ENCODE data around the gene TOM1L2. TPM values are rescaled to one million over a fixed set of nuclear protein-coding genes. Genes with fewer than 3 reads are reported as not detected.

The TOM1L2 gene
- total RNA-seq, 1 experiment from 2014 or later: 12.8 TPM

DNA sequence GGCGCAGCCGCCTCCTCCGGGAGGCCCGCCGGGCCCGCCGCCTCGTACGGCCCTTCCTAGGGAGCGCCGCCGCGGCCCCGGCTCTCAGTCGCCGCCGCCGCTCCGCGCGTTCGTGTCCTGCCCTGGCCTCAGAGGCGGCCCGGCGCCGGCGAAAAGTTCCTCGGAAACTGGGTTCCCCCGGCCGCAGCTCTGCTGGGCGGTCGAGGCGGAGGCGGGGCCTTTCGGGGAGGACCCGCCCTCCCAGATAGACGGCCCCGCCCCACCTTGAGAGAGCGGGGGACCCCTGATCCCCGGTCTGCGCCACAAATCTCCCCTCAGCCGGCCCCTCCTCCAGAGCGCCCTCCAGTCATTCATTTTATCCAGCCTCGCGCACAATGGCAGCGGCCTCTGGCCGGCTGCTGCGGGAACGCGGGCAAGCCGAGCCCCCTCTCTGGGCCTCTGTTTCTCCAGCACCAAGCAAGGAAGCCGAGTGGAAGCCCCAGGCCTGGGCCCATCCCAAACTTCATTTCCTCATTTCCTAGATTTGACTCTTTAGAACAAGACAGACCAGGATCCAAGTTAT is 135.3 kb downstream of the TOM1L2 start, which contains the start of gene SREBF1:
Gene SREBF1, minus strand, starts transcription at position 169 of the 562 bp plus-strand sequence. CDS start 169 bp downstream, outside the sequence.
- DNase-seq: peak; percentile 48
- H3K36me3 ChIP-seq: peaks cover 20% of the 10 kb centered on the region
- H3K4me3 ChIP-seq: peak within 1 kb of the TSS; percentile 86
- H3K9me3 ChIP-seq: no peaks in the 10 kb centered on the region
- no peaks in the 10 kb centered on the region for H3K27me3 ChIP-seq

- no peaks in the 10 kb centered on the region for H3K27me3 ChIP-seq
- H3K36me3 ChIP-seq: peaks cover 20% of the 10 kb centered on the region
- H3K9me3 ChIP-seq: no peaks in the 10 kb centered on the region
- peak overlapping the region; percentile 86 for H3K4me3 ChIP-seq
- DNase-seq: peak; percentile 88
Observed at GRCh38 chr17:17836250-17836817, 135.9 kb downstream of the TOM1L2 start.

DNA sequence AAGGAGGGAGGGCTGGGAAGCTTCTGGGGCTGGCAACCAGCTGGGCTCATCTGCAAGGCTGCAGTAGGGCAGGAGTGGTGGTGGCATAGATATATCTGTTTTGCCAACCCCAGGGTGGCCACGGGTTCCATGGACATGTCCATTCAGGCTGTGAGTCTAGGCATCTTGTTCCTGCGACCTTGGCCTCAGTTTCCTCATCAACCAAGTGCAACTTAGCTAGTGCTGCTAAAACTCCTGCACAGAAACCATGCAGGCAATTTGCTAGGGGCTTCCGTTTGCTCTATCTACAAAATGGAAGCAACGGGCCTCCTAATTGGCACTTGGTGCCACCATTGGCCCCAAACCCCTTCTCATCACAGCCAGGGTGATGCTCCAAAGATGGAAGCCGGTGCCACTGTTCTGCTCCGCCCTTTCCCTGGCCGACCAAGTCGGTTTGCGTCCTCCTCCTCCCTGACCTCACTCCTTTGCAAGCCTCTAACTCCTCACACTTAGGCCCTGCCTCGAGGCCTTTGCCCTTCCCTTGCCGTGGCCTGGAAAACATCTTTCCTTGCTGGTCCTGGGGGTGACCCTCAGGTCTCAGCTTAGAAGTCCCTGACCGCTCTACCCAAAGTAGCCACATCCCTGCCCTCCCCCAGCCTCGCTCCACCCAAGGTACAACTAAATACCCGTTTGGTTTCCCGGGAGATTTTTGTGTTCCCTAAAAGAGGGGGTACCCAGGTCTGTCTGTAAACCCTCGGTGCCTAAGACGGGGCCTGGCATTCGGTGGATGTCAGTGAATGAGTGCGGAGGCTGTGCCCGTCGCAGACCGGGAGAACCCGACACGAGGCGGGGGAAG is 136.6 kb downstream of the TOM1L2 start:
- H3K36me3 ChIP-seq: peaks cover 20% of the 10 kb centered on the region
- DNase-seq: no peak
- peak overlapping the region; percentile 86 for H3K4me3 ChIP-seq
- no peaks in the 10 kb centered on the region for H3K27me3 ChIP-seq
- no peaks in the 10 kb centered on the region for H3K9me3 ChIP-seq

- Histone ChIP-seq H3K9me3 (no peaks in the 10 kb centered on the region), H3K4me3 (peak overlapping the region; percentile 86; the same call in 1 of the 2 replicates), H3K27me3 (no peaks in the 10 kb centered on the region), H3K36me3 (peaks cover 20% of the 10 kb centered on the region)
- no peak for DNase-seq
Observed at GRCh38 chr17:17834974-17835373, 137.2 kb downstream of the TOM1L2 start.

- no peak for DNase-seq
- H3K4me3 ChIP-seq: no peak overlapping the region
- H3K9me3 ChIP-seq: no peaks in the 10 kb centered on the region
- H3K36me3 ChIP-seq: peaks cover 20% of the 10 kb centered on the region
- no peaks in the 10 kb centered on the region for H3K27me3 ChIP-seq
Observed at GRCh38 chr17:17833658-17834357, 138.4 kb downstream of the TOM1L2 start.

DNA sequence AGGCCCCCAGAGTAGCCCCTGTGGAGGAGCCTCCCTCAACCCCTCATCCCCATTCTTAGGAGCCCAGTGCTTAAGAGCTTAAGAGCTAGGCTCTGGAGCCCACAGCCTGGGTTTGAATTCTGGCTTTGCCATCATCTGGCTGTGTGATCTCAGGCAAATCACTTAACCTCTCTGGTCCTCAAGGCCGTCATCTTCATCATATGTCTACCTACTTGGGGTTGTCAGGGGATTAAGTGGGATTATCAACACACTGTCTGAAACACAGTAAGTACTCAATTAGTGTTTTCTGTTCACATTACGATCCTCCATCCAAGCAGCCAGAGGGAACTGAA is 140.2 kb downstream of the TOM1L2 start:
- H3K36me3 ChIP-seq: peaks cover 20% of the 10 kb centered on the region
- no peak overlapping the region for H3K4me3 ChIP-seq
- H3K9me3 ChIP-seq: no peaks in the 10 kb centered on the region
- DNase-seq: no peak
- no peaks in the 10 kb centered on the region for H3K27me3 ChIP-seq

GRCh38 chr17:17831208-17832031 is 140.8 kb downstream of the TOM1L2 start:
- Histone ChIP-seq H3K4me3 (no peak overlapping the region), H3K9me3 (no peaks in the 10 kb centered on the region), H3K27me3 (no peaks in the 10 kb centered on the region), H3K36me3 (peaks cover 18% of the 10 kb centered on the region)
- peak; percentile 50 for DNase-seq

DNA sequence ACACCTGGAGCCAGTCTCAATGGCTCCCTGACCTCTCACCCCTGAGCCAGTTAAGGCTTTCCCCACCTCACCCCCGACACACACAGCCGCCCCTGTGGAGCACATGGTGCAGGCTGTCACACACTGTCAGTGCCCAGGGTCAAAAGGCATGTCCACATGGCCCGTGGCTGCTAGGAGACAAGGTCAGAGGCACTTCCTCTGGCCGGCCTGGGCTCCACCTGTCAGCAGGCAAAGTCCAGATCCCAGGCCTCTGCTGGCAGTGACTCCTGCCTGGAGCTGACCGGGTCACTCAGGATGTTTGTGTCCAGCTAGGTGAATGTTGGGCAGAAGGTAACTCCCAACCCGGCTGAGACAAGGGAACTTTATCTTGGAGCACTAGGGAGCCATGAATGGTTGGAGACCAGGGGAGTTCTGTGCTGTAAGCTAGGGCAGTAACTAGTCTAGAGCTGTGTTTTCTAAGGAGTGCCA is 141.4 kb downstream of the TOM1L2 start:
- DNase-seq: no peak
- Histone ChIP-seq H3K36me3 (peaks cover 13% of the 10 kb centered on the region), H3K27me3 (no peaks in the 10 kb centered on the region), H3K9me3 (no peaks in the 10 kb centered on the region), H3K4me3 (no peak overlapping the region)

- Histone ChIP-seq H3K36me3 (peaks cover 9% of the 10 kb centered on the region; the same call in 1 of the 2 replicates), H3K27me3 (no peaks in the 10 kb centered on the region), H3K9me3 (no peaks in the 10 kb centered on the region), H3K4me3 (no peak overlapping the region)
- no peak for DNase-seq
Observed at GRCh38 chr17:17830269-17830567, 142.0 kb downstream of the TOM1L2 start.

GRCh38 chr17:17827826-17828621 is 144.2 kb downstream of the TOM1L2 start:
- Histone ChIP-seq H3K9me3 (no peaks in the 10 kb centered on the region), H3K36me3 (peaks cover 5% of the 10 kb centered on the region; the same call in 1 of the 2 replicates), H3K27me3 (no peaks in the 10 kb centered on the region), H3K4me3 (no peak overlapping the region)
- DNase-seq: no peak

GRCh38 chr17:17826942-17827785 is 145.0 kb downstream of the TOM1L2 start:
- H3K4me3 ChIP-seq: no peak overlapping the region
- no peak for DNase-seq

GRCh38 chr17:17826342-17826713 is 145.9 kb downstream of the TOM1L2 start:
- Histone ChIP-seq H3K27me3 (no peaks in the 10 kb centered on the region), H3K9me3 (no peaks in the 10 kb centered on the region), H3K4me3 (no peak overlapping the region), H3K36me3 (peaks cover 5% of the 10 kb centered on the region; the same call in 1 of the 2 replicates)
- no peak for DNase-seq

More at GRCh38 chr17:17826942-17827785, 145.0 kb downstream of the TOM1L2 start:
- Histone ChIP-seq H3K27me3 (no peaks in the 10 kb centered on the region), H3K9me3 (no peaks in the 10 kb centered on the region), H3K36me3 (peaks cover 6% of the 10 kb centered on the region; the same call in 1 of the 2 replicates)

GRCh38 chr17:17824783-17825614 is 147.2 kb downstream of the TOM1L2 start:
- peak; percentile 68 for DNase-seq
- Histone ChIP-seq H3K27me3 (no peaks in the 10 kb centered on the region), H3K36me3 (peaks cover 5% of the 10 kb centered on the region), H3K4me3 (no peak overlapping the region), H3K9me3 (no peaks in the 10 kb centered on the region)

GRCh38 chr17:17824119-17824782 is 147.9 kb downstream of the TOM1L2 start:
- no peak for DNase-seq
- Histone ChIP-seq H3K27me3 (no peaks in the 10 kb centered on the region), H3K36me3 (peaks cover 9% of the 10 kb centered on the region), H3K4me3 (no peak overlapping the region), H3K9me3 (no peaks in the 10 kb centered on the region)
